Measurements from ENCODE around the gene DDX60. TPM values are rescaled to one million over a fixed set of nuclear protein-coding genes. Genes with fewer than 3 reads are reported as not detected.

The DDX60 gene
- total and polyA plus RNA-seq, 4 donors = 2.9 to 11.3 (median 7.0) TPM

- TF ChIP-seq TAF1 (conservative IDR thresholded peaks at IDR 0.05) = no peak
- peak; percentile 25 for TF ChIP-seq SP1 (IDR thresholded peaks at IDR 0.05)
- TF ChIP-seq NR2F2 (IDR thresholded peaks at IDR 0.05) = no peak
- peak in 1 of 2 donors; percentile 57 for TF ChIP-seq HNF4A (conservative IDR thresholded peaks at IDR 0.05)
Measured at GRCh38 chr4:168309781-168310180, 8.8 kb downstream of the DDX60 start (continued).

- Histone ChIP-seq H3K4me3 (ENCODE audit: low read depth in 1 of 3, low read length in 3 of 3) (no peak overlapping the region), H3K27ac (ENCODE audit: low read depth in 1 of 2, low read length in 2 of 2) (no peak overlapping the region), H3K36me3 (ENCODE audit: control insufficient read depth in 4 of 4, insufficient read depth in 3 of 4, low read depth in 1 of 4, low read length in 3 of 4) (peaks cover 0 to 19% (median 10%) of the 10 kb centered on the region in 4 donors), H3K9me3 (ENCODE audit: control insufficient read depth in 4 of 4, low read length in 3 of 4) (no peaks in the 10 kb centered on the region), H3K27me3 (ENCODE audit: control insufficient read depth in 4 of 4, insufficient read depth in 4 of 4, low read length in 3 of 4) (no peaks in the 10 kb centered on the region), H3K9ac (ENCODE audit: low read depth in 1 of 2, low read length in 2 of 2) (no peak overlapping the region), H3K4me1 (ENCODE audit: control insufficient read depth in 4 of 4, insufficient read depth in 4 of 4, low read length in 3 of 4) (no peaks in the 10 kb centered on the region)
- DNase-seq (ENCODE audit: low spot score) = no peak
- WGBS = 92% methylated on average over 2 of the region's 2 CpGs
- no peak for TF ChIP-seq GABPA (IDR thresholded peaks at IDR 0.05 in 1 of 2, conservative IDR thresholded peaks at IDR 0.05 in 1 of 2)
- no peak for TF ChIP-seq JUND (IDR thresholded peaks at IDR 0.05)
- TF ChIP-seq HNF4A (conservative IDR thresholded peaks at IDR 0.05) = no peak
- TF ChIP-seq MAX (IDR thresholded peaks at IDR 0.05) = no peak
- no peak for TF ChIP-seq FOXA1 (IDR thresholded peaks at IDR 0.05)
- TF ChIP-seq NR2F2 (IDR thresholded peaks at IDR 0.05) = no peak
- TF ChIP-seq RAD21 (IDR thresholded peaks at IDR 0.05) = no peak
- no peak for TF ChIP-seq ATF3 (IDR thresholded peaks at IDR 0.05)
- TF ChIP-seq, protein P1, sequence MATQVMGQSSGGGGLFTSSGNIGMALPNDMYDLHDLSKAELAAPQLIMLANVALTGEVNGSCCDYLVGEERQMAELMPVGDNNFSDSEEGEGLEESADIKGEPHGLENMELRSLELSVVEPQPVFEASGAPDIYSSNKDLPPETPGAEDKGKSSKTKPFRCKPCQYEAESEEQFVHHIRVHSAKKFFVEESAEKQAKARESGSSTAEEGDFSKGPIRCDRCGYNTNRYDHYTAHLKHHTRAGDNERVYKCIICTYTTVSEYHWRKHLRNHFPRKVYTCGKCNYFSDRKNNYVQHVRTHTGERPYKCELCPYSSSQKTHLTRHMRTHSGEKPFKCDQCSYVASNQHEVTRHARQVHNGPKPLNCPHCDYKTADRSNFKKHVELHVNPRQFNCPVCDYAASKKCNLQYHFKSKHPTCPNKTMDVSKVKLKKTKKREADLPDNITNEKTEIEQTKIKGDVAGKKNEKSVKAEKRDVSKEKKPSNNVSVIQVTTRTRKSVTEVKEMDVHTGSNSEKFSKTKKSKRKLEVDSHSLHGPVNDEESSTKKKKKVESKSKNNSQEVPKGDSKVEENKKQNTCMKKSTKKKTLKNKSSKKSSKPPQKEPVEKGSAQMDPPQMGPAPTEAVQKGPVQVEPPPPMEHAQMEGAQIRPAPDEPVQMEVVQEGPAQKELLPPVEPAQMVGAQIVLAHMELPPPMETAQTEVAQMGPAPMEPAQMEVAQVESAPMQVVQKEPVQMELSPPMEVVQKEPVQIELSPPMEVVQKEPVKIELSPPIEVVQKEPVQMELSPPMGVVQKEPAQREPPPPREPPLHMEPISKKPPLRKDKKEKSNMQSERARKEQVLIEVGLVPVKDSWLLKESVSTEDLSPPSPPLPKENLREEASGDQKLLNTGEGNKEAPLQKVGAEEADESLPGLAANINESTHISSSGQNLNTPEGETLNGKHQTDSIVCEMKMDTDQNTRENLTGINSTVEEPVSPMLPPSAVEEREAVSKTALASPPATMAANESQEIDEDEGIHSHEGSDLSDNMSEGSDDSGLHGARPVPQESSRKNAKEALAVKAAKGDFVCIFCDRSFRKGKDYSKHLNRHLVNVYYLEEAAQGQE (IDR thresholded peaks at IDR 0.05) = no peak
- TF ChIP-seq FOXA2 (IDR thresholded peaks at IDR 0.05) = no peak
- TF ChIP-seq CTCF (IDR thresholded peaks at IDR 0.05; ENCODE audit: low read depth, low read length, missing input control) = no peak
- TF ChIP-seq RXRA (IDR thresholded peaks at IDR 0.05) = no peak
- no peak for TF ChIP-seq TAF1 (conservative IDR thresholded peaks at IDR 0.05)
- no peak for TF ChIP-seq YY1 (IDR thresholded peaks at IDR 0.05)
Measured at GRCh38 chr4:168308912-168309311, 9.6 kb downstream of the DDX60 start.

- Histone ChIP-seq H3K4me3 (ENCODE audit: low read depth in 1 of 3, low read length in 3 of 3) (no peak overlapping the region), H3K27me3 (ENCODE audit: control insufficient read depth in 4 of 4, insufficient read depth in 4 of 4, low read length in 3 of 4) (no peaks in the 10 kb centered on the region), H3K27ac (ENCODE audit: low read depth in 1 of 2, low read length in 2 of 2) (no peak overlapping the region), H3K9me3 (ENCODE audit: control insufficient read depth in 4 of 4, low read length in 3 of 4) (no peaks in the 10 kb centered on the region), H3K4me1 (ENCODE audit: control insufficient read depth in 4 of 4, insufficient read depth in 4 of 4, low read length in 3 of 4) (no peaks in the 10 kb centered on the region), H3K36me3 (ENCODE audit: control insufficient read depth in 4 of 4, insufficient read depth in 3 of 4, low read depth in 1 of 4, low read length in 3 of 4) (peaks cover 0 to 25% (median 13%) of the 10 kb centered on the region in 4 donors), H3K9ac (ENCODE audit: low read depth in 1 of 2, low read length in 2 of 2) (no peak overlapping the region)
- DNase-seq (ENCODE audit: low spot score) = no peak
- TF ChIP-seq TAF1 (conservative IDR thresholded peaks at IDR 0.05) (no peak), RXRA (IDR thresholded peaks at IDR 0.05) (no peak), EGR1 (IDR thresholded peaks at IDR 0.05; ENCODE audit: low read depth in 2 of 2) (no peak), HNF4A (conservative IDR thresholded peaks at IDR 0.05) (no peak), MAX (IDR thresholded peaks at IDR 0.05) (no peak), SP1 (IDR thresholded peaks at IDR 0.05) (no peak)
- TF ChIP-seq, protein P1 (IDR thresholded peaks at IDR 0.05) = no peak
- 96% methylated on average over 7 of the region's 7 CpGs for WGBS
Measured at GRCh38 chr4:168306476-168306875, 12.1 kb downstream of the DDX60 start.
